Glomerular visceral epithelial cell (primary cell): ENCODE measurements around the gene CYS1.
"Not testable (repeated sequence)": the region's sequence is repeated elsewhere in the genome, so short reads cannot be mapped to it uniquely, and the experiment has no call there.

ENCODE experiments used
- DNase-seq: peaks from one replicate; pipeline ENCODE4 v3.0.0-alpha.2; 2016; ENCODE audit errors: extremely low spot score

CYS1 gene

DNA sequence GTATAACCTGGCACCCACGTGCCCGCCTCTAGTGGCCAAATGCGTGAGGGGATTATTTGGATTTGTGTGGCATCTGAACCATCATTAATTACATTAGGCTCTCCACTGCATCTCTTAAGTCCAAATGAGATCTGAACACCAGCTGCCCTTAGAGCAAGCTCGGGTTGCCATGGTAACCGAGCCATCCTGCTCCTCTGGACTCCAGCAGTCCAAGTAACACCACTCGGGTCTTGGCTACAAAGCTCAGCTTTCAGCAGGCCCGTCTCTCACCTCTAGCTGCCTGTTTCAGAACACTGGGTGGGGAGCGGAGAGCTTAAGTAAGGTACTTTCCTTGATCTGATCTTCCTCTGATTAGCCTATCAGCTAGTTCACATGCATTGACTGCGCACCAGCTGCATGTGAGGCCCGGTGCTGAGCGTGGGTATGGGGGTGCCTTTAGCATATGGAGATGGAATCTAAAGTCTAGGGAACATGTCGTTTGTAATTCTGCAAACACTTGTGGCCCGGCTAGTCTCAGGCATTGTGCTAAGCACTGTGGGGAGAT lies 14.1 kb upstream of the CYS1 start:
- DNase-seq = no peak

DNA sequence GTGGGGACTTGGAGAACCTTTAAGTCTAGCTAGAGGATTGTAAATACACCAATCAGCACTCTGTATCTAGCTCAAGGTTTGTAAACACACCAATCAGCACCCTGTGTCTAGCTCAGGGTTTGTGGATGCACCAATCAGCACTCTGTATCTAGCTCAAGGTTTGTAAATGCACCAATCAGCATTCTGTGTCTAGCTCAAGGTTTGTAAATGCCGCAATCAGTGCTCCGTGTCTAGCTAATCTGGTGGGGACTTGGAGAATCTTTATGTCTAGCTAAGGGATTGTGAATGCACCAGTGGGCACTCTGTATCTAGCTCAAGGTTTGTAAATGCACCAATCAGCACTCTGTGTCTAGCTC lies 11.7 kb upstream of the CYS1 start:
- not testable (repeated sequence) for DNase-seq

DNA sequence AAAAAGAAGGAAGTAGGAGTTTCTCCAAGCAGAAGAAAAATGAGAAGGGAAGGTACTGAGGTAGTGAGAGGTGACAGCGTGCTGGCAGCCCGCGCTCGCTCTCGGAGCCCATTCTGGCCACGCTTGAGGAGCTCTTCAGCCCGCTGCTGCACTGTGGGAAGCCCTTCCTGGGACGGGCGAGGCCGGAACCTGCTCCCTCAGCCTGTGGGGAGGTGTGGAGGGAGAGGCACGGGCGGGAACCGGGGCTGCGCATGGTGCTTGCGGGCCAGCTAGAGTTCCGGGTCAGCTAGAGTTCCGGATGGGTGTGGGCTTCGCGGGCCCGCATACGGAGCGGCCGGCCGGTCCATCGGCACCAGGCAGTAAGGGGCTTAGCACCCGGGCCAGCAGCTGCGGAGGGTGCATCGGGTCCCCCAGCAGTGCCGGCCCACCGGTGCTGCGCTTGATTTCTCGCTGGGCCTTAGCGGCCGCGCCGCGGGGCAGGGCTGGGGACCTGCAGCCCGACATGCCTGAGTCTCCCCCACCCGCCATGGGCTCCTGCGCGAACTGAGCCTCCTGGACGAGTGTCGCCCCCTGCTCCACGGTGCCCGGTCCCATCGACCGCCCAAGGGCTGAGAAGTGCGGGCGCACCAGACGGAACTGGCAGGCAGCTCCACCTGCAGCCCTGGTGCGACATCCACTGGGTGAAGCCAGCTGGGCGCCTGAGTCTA lies 11.1 kb upstream of the CYS1 start:
- no peak for DNase-seq

DNA sequence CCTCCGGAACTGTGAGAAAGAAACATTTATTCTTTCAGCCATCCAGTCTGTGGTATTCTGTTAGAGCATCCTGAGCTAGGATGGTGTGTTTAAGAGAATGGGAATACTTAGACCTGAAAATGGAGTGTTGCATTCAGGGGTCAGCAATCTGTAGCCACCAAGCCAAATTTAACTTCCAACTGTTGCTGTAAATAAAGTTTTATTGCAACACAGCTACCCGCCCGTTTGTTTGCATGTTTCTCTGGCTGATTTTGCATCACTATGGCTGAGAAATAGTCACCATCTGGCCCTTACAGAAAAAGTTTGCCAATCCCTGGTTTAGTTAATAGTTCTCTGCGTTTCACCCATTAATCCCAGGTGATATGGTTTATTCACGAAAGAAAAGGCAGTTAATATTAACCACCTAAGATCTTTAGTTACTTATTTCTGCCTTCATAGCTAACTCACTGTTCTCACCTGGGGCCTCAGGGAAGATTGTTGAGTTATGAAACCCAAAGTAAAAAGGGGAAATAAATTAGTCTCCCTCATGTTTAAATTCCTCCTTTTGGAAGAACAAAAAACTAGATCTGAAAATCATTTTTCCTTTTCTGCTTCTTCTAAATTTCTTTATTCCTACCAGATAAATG lies 9.5 kb upstream of the CYS1 start:
- no peak for DNase-seq

DNA sequence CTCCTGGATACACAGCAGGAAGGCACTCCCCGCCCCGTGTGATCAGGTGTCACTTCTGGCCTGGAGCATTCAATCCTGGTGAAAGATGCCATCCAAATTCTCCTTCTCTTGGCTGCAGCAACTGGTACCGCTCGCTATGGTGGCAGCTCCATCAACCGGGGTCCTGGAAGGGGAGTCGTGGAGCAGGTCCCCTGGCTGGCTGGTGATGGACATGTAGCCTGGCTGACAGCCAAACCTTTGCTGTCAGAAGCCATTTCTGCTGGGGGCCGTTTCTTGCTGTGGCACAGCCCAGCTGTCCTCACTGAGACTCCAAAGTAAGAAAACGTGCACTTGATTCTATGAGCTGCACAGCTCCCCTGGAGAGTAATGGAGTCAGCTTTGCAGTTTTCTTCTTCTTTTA lies 7.1 kb upstream of the CYS1 start:
- no peak for DNase-seq

GRCh38 chr2:10086950-10087349 lies 6.7 kb upstream of the CYS1 start:
- DNase-seq = no peak

- no peak for DNase-seq
Observed at GRCh38 chr2:10085668-10086059, 5.5 kb upstream of the CYS1 start.

DNA sequence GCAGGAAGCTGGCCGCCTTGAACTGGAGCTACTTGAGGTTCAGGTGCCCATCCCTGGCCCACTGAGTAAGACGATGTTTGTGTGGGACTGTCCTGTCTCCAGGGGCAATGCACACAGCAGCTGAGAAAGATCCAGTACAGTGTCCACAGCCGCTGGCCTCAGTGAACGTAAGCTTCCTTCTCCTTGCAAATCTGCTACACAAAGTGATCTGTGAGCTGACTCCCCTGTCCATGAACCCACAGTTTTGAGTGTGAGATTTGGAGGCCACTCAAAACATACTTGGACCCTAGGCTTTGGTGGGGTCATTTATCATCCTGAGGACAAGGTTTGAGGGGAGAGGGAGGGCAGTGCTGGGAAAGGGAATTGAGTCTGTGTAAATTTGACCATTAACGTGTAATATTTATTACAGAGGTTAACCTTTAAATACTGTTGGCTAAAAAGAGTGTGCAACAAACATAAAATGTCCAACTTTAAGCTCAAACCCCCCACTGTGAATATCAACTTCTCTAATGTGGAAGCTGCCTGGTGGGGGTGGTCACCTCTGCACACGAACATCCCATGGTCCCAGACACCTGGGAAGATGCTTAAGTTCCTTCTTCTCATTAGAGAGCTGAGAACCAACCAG lies 4.9 kb upstream of the CYS1 start:
- no peak for DNase-seq

- no peak for DNase-seq
Observed at GRCh38 chr2:10084223-10084865, 4.1 kb upstream of the CYS1 start.

DNA sequence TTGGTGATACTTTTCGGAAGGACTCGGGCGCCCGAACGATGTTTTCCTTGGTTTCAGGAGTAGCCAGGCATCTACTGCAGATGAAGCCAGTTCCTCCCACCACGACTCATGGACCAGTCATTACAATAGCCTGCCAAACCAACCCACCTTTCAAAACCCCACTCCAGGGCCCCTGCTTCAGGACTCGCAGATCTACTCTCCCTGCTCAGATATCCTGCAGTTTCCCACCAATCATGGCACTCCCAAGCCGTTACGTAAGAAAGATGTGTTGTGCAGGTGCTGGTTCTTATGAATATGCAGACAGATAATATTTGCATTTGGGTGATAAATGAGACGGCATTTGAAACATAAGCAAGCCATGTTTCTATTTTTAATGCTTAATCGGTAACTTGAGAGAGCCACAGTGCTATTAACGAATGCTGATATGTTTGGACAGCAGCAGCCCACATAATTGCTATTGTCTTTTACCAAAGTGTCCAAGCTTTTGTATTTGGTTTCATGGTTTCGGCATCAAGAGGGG lies 3.5 kb upstream of the CYS1 start:
- no peak for DNase-seq

DNA sequence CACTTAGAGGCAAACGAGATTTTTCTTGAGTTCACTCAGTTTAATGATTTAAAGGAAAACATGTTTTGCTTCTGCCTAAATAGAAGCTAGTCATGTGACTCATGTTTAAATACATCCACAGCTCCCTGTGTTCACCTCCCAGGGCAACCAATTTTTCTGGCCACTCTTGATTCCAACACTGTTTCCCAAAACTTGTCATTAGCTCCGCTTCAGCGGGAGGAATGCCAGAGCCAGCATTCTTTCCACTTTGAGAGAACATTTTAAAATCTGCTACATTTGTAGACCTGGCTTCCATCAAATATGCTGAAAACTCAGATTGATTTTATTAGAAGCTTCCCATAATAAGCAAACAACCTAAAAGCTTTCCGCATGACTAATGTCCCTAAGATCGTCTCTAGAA lies 2.8 kb upstream of the CYS1 start:
- DNase-seq = no peak

DNA sequence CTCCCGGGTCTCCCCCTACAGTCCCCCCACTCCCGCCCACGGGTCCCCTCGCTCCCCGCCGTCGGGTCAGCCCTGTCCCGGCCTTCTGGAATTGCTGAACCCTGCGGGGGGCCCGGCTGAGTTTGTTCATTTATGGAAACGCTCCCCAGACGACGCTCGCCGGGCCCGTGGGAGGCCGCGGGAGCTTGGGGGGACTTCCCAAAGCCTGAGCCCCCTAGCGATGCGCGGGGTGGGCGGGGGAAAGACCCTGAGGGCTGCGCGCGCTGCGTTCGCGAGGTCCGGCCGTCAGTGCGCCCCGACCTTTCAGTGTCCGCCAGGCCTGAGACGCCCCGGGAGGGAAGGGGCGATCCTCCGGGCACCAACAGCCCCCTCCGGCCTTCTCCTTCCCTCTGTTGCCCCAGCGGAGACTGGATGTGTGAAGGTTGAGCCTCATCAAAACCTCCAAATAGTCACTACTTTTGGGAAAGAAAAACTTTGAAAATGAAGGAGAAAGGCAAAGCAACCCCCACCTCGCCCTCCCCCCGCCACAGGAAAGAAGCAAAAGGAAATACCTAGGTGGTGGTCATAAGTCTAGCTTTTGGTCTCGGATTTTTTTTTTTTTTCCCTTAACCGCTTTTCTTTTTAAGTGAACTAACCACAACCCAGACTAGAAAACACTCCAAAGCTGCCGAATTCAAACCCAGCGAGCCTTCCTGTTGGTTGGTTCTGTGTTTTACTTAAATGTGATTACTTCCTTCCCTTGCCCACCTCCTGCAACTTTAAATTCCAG lies 509 bp upstream of the CYS1 start:
- no peak for DNase-seq

DNA sequence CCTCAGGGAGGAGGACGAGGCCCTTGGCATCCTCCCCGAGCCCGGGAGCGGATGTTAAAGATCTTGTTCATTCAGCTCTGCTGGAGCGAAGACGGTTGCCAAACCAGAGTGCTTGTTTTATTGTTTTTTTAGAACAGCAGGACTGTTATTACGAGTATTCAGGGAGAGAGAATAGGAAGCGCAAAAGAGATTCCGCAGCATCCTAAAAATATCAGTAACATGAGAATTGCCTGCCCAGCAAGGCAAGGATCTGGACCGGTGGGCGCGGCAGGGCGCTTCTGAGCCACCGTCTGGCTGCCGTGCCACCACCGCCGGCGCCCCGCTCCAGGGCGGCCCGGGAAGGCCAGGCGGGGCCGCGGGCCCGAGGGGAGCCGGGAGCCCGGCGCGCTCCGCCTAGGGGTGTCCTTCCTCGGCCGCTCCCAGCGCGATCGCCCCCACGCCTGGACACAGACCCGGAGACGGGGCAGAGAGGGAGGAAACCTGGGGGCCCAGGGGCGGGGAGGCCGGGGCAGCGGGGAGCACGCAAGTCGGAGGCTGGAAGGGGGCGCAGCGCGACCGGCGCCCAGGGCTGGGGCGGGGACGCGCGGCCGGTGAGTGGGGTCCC lies 843 bp downstream of the CYS1 start:
- peak; percentile 33 for DNase-seq

GRCh38 chr2:10078704-10079265 lies 1.4 kb downstream of the CYS1 start:
- DNase-seq = no peak

DNA sequence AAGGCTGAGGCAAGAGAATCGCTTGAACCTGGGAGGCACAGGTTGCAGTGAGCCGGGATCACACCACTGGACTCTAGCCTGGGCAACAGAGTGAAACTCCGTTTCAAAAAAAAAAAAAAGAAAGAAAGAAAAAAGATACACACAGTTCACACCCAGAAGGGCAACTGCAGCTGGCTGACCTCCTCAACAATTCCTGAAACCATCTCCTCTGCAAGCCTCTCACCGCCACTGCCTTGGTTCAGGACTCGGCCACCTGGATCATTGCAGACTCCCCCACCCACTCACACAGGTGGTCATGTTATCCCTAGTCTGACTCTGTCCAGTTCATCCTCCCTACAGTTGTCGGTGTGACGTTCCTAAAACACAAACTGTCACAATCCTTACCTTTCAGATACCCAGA lies 2.2 kb downstream of the CYS1 start:
- no peak for DNase-seq

- no peak for DNase-seq
Observed at GRCh38 chr2:10076988-10077527, 3.2 kb downstream of the CYS1 start.

- DNase-seq = no peak
Observed at GRCh38 chr2:10076511-10076910, 3.7 kb downstream of the CYS1 start.

DNA sequence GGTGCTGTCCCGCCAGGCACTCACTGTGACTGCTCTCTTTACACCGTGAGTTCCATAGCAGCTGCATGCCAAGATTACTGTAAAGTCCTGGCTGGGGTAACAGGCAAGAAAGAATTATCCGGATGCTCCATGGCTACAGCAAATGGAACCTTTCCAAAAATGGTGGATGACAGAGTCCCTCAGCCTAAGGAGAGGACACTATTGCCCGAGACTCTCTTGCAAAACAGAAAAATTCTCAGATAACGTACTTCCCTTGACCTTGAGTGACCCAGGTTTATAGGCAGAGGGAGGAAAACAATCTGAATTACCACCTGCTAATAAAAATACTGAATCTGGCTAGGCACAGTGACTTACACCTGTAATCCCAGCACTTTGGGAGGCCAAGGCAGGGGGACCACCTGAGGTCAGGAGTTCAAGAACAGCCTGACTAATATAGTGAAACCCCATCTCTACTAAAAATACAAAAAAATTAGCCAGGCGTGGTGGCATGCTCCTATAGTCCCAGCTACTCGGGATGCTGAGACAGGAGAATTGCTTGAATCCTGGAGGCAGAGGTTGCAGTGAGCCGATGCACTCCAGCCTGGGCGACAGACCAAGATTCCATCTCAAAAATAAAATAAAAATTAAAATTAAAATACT lies 4.5 kb downstream of the CYS1 start:
- DNase-seq = no peak

DNA sequence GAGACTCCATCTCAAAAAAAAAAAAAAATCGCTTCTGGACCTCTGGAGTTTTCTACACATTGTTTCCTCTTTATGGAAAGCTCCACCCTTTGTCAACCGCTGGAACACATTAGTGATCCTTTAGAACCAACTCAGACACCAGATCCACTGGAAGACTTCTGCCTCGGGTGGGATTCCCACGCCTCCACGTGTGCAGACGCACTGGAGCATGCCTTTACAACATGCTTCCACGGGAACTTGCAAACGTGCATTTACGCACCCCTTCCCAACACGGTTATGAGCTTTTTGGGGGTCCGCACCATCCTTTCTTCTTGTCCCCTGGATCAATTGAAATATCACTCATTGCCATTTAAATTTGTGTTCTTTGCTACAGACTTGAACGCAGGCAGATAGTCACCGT lies 5.1 kb downstream of the CYS1 start:
- no peak for DNase-seq

- DNase-seq = no peak
Observed at GRCh38 chr2:10073706-10074105, 6.5 kb downstream of the CYS1 start.
